OCI-LY1 (cell line): ENCODE results near the gene RFC5.

Source experiments
- H2AFZ ChIP-seq: fragments of 200-600 bp; sonication (generic), shearing (Covaris generic); 2 replicates; pipeline ENCODE4 v1.6.0; 2014; ENCODE audit warnings: antibody characterized with exemption, mild to moderate bottlenecking, low read length
- H3F3A ChIP-seq: fragments of 200-600 bp; sonication (generic), shearing (Covaris generic); 2 replicates; pipeline ENCODE4 v1.6.0; 2014; ENCODE audit warnings: mild to moderate bottlenecking, antibody characterized with exemption, low read length, moderate library complexity; ENCODE audit not compliant: insufficient read depth
- H3K27ac ChIP-seq: fragments of 200-600 bp; sonication (generic); 2 replicates; pipeline ENCODE4 v1.5.1; 2014; ENCODE audit warnings: low read length, mixed run types, mild to moderate bottlenecking, low read depth; ENCODE audit not compliant: poor library complexity, severe bottlenecking
- H3K27me3 ChIP-seq: fragments of 200-600 bp; sonication (generic); 2 replicates; pipeline ENCODE4 v1.6.0; 2014; ENCODE audit warnings: antibody characterized with exemption, mild to moderate bottlenecking, low read length, moderate library complexity; ENCODE audit not compliant: insufficient read depth
- H3K36me3 ChIP-seq: fragments of 200-600 bp; sonication (generic); 2 replicates; pipeline ENCODE4 v1.6.1; 2014; ENCODE audit warnings: mild to moderate bottlenecking, antibody characterized with exemption, low read length, moderate library complexity, mixed read lengths; ENCODE audit not compliant: insufficient read depth
- H3K4me1 ChIP-seq: fragments of 200-600 bp; sonication (generic); 2 replicates; pipeline ENCODE4 v1.5.1; 2014; ENCODE audit warnings: mild to moderate bottlenecking, low read length, moderate library complexity; ENCODE audit not compliant: insufficient read depth, severe bottlenecking
- H3K4me2 ChIP-seq: fragments of 200-600 bp; sonication (generic), shearing (Covaris generic); 2 replicates; pipeline ENCODE4 v1.6.1; 2014; ENCODE audit warnings: low read length
- H3K4me3 ChIP-seq: fragments of 200-600 bp; sonication (generic); 2 replicates; pipeline ENCODE4 v1.5.1; 2014; ENCODE audit warnings: low read length, low read depth, mild to moderate bottlenecking, mixed read lengths; ENCODE audit not compliant: poor library complexity, severe bottlenecking
- H3K79me2 ChIP-seq: fragments of 200-600 bp; shearing (Covaris generic); 2 replicates; pipeline ENCODE4 v1.6.1; 2016; ENCODE audit warnings: mixed run types, low read length, mixed read lengths; ENCODE audit not compliant: insufficient read depth
- H3K9ac ChIP-seq: fragments of 200-600 bp; sonication (generic), shearing (Covaris generic); 2 replicates; pipeline ENCODE4 v1.6.1; 2014; ENCODE audit warnings: mild to moderate bottlenecking, low read length, mixed read lengths
- H3K9me2 ChIP-seq: fragments of 200-600 bp; sonication (generic), shearing (Covaris generic); 2 replicates; pipeline ENCODE4 v1.6.1; 2014; ENCODE audit warnings: low read depth, mild to moderate bottlenecking, low read length, mixed read lengths
- H3K9me3 ChIP-seq: fragments of 200-600 bp; shearing (Covaris generic); 2 replicates; pipeline ENCODE4 v1.6.1; 2014; ENCODE audit warnings: low read length, mixed read lengths
- H4K20me1 ChIP-seq: fragments of 200-600 bp; sonication (generic), shearing (Covaris generic); 2 replicates; pipeline ENCODE4 v1.6.0; 2016; ENCODE audit warnings: mild to moderate bottlenecking, low read length; ENCODE audit not compliant: insufficient read depth
- CTCF ChIP-seq: fragments of 200-600 bp; sonication (generic), shearing (Covaris generic); IDR thresholded peaks from 2 replicates; pipeline ENCODE4 v1.5.1; 2017; ENCODE audit warnings: mild to moderate bottlenecking, antibody characterized with exemption, low read length, moderate library complexity, mixed read lengths
- EZH2 ChIP-seq: fragments of 200-600 bp; sonication (generic), shearing (Covaris generic); IDR thresholded peaks from 2 replicates; pipeline ENCODE4 v1.8.0; 2017; ENCODE audit warnings: borderline replicate concordance, mixed run types, mild to moderate bottlenecking, antibody characterized with exemption, low read length, moderate library complexity, mixed read lengths

Gene RFC5

DNA sequence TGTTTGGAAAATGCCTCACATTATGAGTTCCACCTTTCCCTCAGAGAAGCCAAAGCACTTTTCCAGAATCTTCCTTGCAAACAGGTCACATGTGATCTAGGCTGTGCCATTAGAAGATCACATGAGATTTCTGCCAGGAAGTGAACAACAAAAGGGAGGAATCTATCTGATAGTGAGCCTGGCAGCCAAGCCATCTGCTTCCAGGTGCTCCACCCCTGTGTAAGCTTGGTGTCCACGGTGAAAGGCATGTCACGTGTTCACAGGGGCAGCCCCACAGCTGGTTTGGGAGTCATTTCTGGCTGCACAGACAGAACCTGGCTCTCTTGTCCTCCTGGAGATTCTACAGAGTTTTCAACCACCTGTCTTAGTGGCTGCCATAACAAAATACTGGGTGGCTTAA lies 44.2 kb upstream of the RFC5 start:
- Histone ChIP-seq H3K9ac (no peak overlapping the region), H3K4me3 (no peak overlapping the region), H3K9me2 (no peaks in the 10 kb centered on the region), H3K27ac (no peak overlapping the region), H3F3A (no peaks in the 10 kb centered on the region), H3K27me3 (no peaks in the 10 kb centered on the region; the same call in 1 of the 2 replicates), H3K36me3 (no peaks in the 10 kb centered on the region), H3K79me2 (no peaks in the 10 kb centered on the region), H3K4me1 (peaks cover 18% of the 10 kb centered on the region), H2AFZ (no peak overlapping the region), H4K20me1 (no peaks in the 10 kb centered on the region), H3K9me3 (peaks cover 6% of the 10 kb centered on the region; the same call in 1 of the 2 replicates), H3K4me2 (no peak overlapping the region)
- TF ChIP-seq EZH2: no peak
- no peak for TF ChIP-seq CTCF

DNA sequence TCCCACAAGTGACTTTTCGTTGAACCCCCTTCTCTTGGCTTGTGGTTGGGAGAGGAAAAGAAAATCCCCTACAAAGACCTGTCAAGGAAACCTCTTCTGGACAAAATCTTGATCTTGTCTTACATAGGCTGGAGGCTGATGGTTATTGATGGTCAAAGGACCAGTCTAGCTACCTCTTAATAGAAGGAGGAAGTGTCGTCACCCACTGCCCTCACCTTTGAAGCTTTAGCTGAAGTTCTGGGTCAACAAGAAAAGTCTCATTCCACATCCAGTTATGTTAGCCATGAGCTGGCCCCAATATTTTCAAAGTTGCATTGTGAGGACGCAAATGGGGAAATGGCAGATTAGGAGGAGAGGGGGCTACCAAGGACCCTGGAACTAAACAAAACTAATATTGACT lies 41.5 kb upstream of the RFC5 start:
- no peaks in the 10 kb centered on the region for H3K4me1 ChIP-seq
- no peak overlapping the region for H2AFZ ChIP-seq
- no peaks in the 10 kb centered on the region; the same call in 1 of the 2 replicates for H3K27me3 ChIP-seq
- peaks cover 6% of the 10 kb centered on the region; the same call in 1 of the 2 replicates for H3K9me3 ChIP-seq
- H3K27ac ChIP-seq: no peak overlapping the region
- H4K20me1 ChIP-seq: no peaks in the 10 kb centered on the region
- TF ChIP-seq EZH2 (no peak), CTCF (no peak)
- no peaks in the 10 kb centered on the region for H3F3A ChIP-seq
- no peaks in the 10 kb centered on the region for H3K9me2 ChIP-seq
- H3K9ac ChIP-seq: no peak overlapping the region
- H3K4me3 ChIP-seq: no peak overlapping the region
- H3K79me2 ChIP-seq: no peaks in the 10 kb centered on the region
- no peak overlapping the region for H3K4me2 ChIP-seq
- no peaks in the 10 kb centered on the region for H3K36me3 ChIP-seq

GRCh38 chr12:117977373-117977772 lies 39.1 kb upstream of the RFC5 start:
- Histone ChIP-seq H4K20me1 (no peaks in the 10 kb centered on the region), H3K9ac (no peak overlapping the region), H3F3A (no peaks in the 10 kb centered on the region), H3K27ac (no peak overlapping the region), H3K4me1 (no peaks in the 10 kb centered on the region), H3K27me3 (no peaks in the 10 kb centered on the region), H3K4me3 (no peak overlapping the region), H2AFZ (no peak overlapping the region), H3K4me2 (no peak overlapping the region), H3K9me2 (no peaks in the 10 kb centered on the region), H3K9me3 (no peaks in the 10 kb centered on the region), H3K79me2 (no peaks in the 10 kb centered on the region), H3K36me3 (no peaks in the 10 kb centered on the region)
- no peak for TF ChIP-seq EZH2
- TF ChIP-seq CTCF: no peak
